HEK293 (cell line): ENCODE data around the gene BLM.

Experiments used
- CTCF ChIA-PET: fragments of 350-600 bp; formaldehyde crosslinking; extraction: SDS; loops from one replicate; lab custom pipeline; 2021; ENCODE audit warnings: antibody characterized with exemption; lab: Yijun Ruan, JAX
- POLR2A ChIA-PET: fragments of 300-600 bp; formaldehyde crosslinking; extraction: SDS; loops from one replicate; lab custom pipeline; 2020; ENCODE audit warnings: antibody characterized with exemption, inconsistent platforms; lab: Yijun Ruan, JAX
- H3K27ac ChIP-seq: fragments of 200-500 bp; sonication (Bioruptor generic); 2 replicates; pipeline ENCODE4 v1.5.1; 2014; ENCODE audit warnings: low read depth, low read length, control low read depth, inconsistent platforms; ENCODE audit errors: extremely low read depth
- H3K36me3 ChIP-seq, 2 experiments: fragments of 200-500 bp in 1 of 2; sonication (Bioruptor generic) in 1 of 2; 1 replicate in 1 of 2; 2 replicates in 1 of 2; pipeline ENCODE4 v1.5.1; 2014 to 2017; ENCODE audit warnings: inconsistent platforms in 2 of 2, low read length in 2 of 2; ENCODE audit not compliant: control insufficient read depth in 2 of 2, insufficient read depth in 1 of 2
- H3K4me1 ChIP-seq: fragments of 200-500 bp; sonication (Bioruptor generic); 2 replicates; pipeline ENCODE4 v1.5.1; 2014; ENCODE audit warnings: mild to moderate bottlenecking, low read length, inconsistent platforms; ENCODE audit not compliant: control insufficient read depth, insufficient read depth
- H3K4me3 ChIP-seq: 2 replicates; pipeline ENCODE4 v1.5.1; 2011; ENCODE audit warnings: low read depth, mild to moderate bottlenecking, control low read depth, low read length, moderate library complexity
- H3K9me3 ChIP-seq: fragments of 200-500 bp; sonication (Bioruptor generic); 2 replicates; pipeline ENCODE4 v1.5.1; 2014; ENCODE audit warnings: low read depth, low read length, inconsistent platforms; ENCODE audit not compliant: control insufficient read depth, insufficient read depth
- CTCF ChIP-seq: fragments of 450-650 bp; formaldehyde crosslinking; IDR thresholded peaks from 2 replicates; pipeline ENCODE4 v1.5.1; 2016; ENCODE audit warnings: missing biosample characterization, missing genetic modification characterization
- HOXD13 ChIP-seq: sonication (generic); formaldehyde crosslinking; IDR thresholded peaks from 2 replicates; pipeline ENCODE4 v1.8.0; 2022; ENCODE audit warnings: missing genetic modification reagents, borderline replicate concordance
- OSR2 ChIP-seq: fragments of 450-650 bp; formaldehyde crosslinking; IDR thresholded peaks from 2 replicates; pipeline ENCODE4 v1.5.1; 2016; ENCODE audit warnings: missing biosample characterization, missing genetic modification characterization
- PRDM1 ChIP-seq: fragments of 450-650 bp; formaldehyde crosslinking; IDR thresholded peaks from 2 replicates; pipeline ENCODE4; 2016; ENCODE audit warnings: missing biosample characterization, missing genetic modification characterization
- SP3 ChIP-seq: fragments of 450-650 bp; formaldehyde crosslinking; IDR thresholded peaks from 2 replicates; pipeline ENCODE4 v1.5.1; 2016; ENCODE audit warnings: missing biosample characterization, missing genetic modification characterization
- YY2 ChIP-seq: fragments of 450-650 bp; formaldehyde crosslinking; IDR thresholded peaks from 2 replicates; pipeline ENCODE4 v1.5.1; 2016; ENCODE audit warnings: missing biosample characterization, missing genetic modification characterization
- ZNF155 ChIP-seq: fragments of 450-650 bp; formaldehyde crosslinking; IDR thresholded peaks from 2 replicates; pipeline ENCODE4 v1.5.1; 2016; ENCODE audit warnings: missing biosample characterization, missing genetic modification characterization
- ZNF174 ChIP-seq: fragments of 450-650 bp; formaldehyde crosslinking; IDR thresholded peaks from 2 replicates; pipeline ENCODE4 v1.5.0; 2017; ENCODE audit warnings: missing biosample characterization, mild to moderate bottlenecking, missing genetic modification characterization
- ZNF184 ChIP-seq: fragments of 450-650 bp; IDR thresholded peaks from 2 replicates; pipeline ENCODE4 v1.5.1; 2018; ENCODE audit warnings: missing biosample characterization, mild to moderate bottlenecking, missing genetic modification characterization
- ZNF214 ChIP-seq: fragments of 450-650 bp; formaldehyde crosslinking; IDR thresholded peaks from 2 replicates; pipeline ENCODE4 v1.5.1; 2017; ENCODE audit warnings: missing biosample characterization, mild to moderate bottlenecking, missing genetic modification characterization, borderline replicate concordance
- ZNF248 ChIP-seq: fragments of 450-650 bp; formaldehyde crosslinking; IDR thresholded peaks from 2 replicates; pipeline ENCODE4 v1.5.1; 2017; ENCODE audit warnings: missing biosample characterization, missing genetic modification characterization
- ZNF501 ChIP-seq: fragments of 450-650 bp; formaldehyde crosslinking; IDR thresholded peaks from 2 replicates; pipeline ENCODE4 v1.5.1; 2016; ENCODE audit warnings: missing biosample characterization, missing genetic modification characterization
- ZNF530 ChIP-seq: fragments of 450-650 bp; formaldehyde crosslinking; IDR thresholded peaks from 2 replicates; pipeline ENCODE4 v1.5.1; 2016; ENCODE audit warnings: low read depth, missing biosample characterization, missing genetic modification characterization
- ZNF558 ChIP-seq: fragments of 450-650 bp; formaldehyde crosslinking; IDR thresholded peaks from 2 replicates; pipeline ENCODE4 v1.5.1; 2016; ENCODE audit warnings: missing biosample characterization, missing genetic modification characterization
- ZNF701 ChIP-seq: fragments of 450-650 bp; formaldehyde crosslinking; IDR thresholded peaks from 2 replicates; pipeline ENCODE4 v1.5.1; 2016; ENCODE audit warnings: missing biosample characterization, missing genetic modification characterization
- ZSCAN16 ChIP-seq: fragments of 450-650 bp; formaldehyde crosslinking; IDR thresholded peaks from 2 replicates; pipeline ENCODE4 v1.5.1; 2016; ENCODE audit warnings: missing biosample characterization, missing genetic modification characterization
- TF ChIP-seq, protein P1 (sequence below): fragments of 450-650 bp; formaldehyde crosslinking; IDR thresholded peaks from 2 replicates; pipeline ENCODE4 v1.5.1; 2016; ENCODE audit warnings: missing biosample characterization, missing genetic modification characterization, low read depth

The BLM gene

DNA sequence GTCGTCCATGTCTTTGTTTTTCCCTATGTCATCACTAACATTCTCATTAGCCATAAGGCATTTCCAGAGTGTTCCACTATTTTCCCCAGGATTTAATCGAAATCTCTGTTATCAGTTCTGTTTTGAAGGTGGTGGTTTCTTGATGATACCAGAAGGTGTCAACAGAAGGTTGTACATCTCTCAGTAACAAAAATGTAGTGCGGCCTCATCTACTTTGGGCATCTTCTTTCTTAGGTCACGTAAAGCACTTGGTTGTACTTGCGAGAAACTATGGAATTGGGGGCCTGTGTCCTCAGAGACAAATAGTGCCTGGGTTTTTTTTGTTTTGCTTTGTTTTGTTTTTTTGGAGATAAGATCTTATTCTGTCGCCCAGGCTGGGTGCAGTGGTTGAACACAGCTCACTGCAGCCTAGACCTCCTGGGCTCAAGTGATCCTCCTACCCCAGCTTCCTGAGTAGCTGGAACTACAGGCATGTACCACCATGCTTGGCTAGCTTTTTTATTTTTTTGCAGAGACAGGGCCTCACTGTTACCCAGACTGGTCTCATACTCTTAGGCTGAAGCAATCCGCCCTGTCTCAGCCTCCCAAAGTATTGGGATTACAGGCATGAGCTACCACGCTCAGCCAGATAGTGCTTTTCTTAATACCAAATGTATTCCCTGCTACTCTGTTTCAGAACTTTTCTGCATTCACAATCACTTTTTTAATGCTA is 90.1 kb downstream of the BLM start:
- peaks cover 55 to 63% of the 10 kb centered on the region in 2 experiments for H3K36me3 ChIP-seq
- ChIA-PET POLR2A (no interaction called here), CTCF (interaction anchor here (1.2 to 1.3 kb wide), 2 partner anchors 79 to 159 kb away, joined by 3 read pairs; no protein-coding TSS in a partner anchor)
- H3K9me3 ChIP-seq = no peaks in the 10 kb centered on the region
- TF ChIP-seq OSR2 (tag by site-specific recombination) (0 out of 2 replicates have a peak, but pooled peaks have one; percentile 25), ZNF184 (tag by site-specific recombination) (no peak), YY2 (tag by site-specific recombination) (no peak)
- TF ChIP-seq, protein P1, sequence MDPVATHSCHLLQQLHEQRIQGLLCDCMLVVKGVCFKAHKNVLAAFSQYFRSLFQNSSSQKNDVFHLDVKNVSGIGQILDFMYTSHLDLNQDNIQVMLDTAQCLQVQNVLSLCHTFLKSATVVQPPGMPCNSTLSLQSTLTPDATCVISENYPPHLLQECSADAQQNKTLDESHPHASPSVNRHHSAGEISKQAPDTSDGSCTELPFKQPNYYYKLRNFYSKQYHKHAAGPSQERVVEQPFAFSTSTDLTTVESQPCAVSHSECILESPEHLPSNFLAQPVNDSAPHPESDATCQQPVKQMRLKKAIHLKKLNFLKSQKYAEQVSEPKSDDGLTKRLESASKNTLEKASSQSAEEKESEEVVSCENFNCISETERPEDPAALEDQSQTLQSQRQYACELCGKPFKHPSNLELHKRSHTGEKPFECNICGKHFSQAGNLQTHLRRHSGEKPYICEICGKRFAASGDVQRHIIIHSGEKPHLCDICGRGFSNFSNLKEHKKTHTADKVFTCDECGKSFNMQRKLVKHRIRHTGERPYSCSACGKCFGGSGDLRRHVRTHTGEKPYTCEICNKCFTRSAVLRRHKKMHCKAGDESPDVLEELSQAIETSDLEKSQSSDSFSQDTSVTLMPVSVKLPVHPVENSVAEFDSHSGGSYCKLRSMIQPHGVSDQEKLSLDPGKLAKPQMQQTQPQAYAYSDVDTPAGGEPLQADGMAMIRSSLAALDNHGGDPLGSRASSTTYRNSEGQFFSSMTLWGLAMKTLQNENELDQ = no peak
- H3K4me1 ChIP-seq = no peaks in the 10 kb centered on the region
- H3K27ac ChIP-seq = no peak overlapping the region
- no peak overlapping the region for H3K4me3 ChIP-seq

DNA sequence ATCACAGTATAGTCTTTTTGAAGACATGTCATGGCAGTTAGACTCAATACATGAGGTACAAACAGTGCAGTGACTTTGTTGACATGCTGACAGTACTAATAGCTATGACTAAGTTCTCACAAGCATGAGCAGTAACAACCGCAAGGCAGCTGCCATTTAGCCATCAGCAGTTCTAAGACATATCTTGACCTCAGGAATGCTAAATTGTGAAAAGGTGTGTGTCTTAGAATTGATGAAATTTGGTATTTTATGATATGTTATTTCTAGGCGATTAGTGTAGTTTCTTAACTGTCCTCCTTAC is 90.6 kb downstream of the BLM start:
- Histone ChIP-seq H3K36me3 (peaks cover 55 to 68% of the 10 kb centered on the region in 2 experiments), H3K4me1 (no peaks in the 10 kb centered on the region), H3K4me3 (no peak overlapping the region), H3K27ac (no peak overlapping the region), H3K9me3 (no peaks in the 10 kb centered on the region)
- POLR2A ChIA-PET = interaction anchor here (0.5 kb wide), 1 partner anchor 148 kb away, joined by 3 read pairs; no protein-coding TSS in a partner anchor
- TF ChIP-seq ZNF248 (tag by site-specific recombination) = no peak
- TF ChIP-seq ZSCAN16 (tag by site-specific recombination) = no peak
- TF ChIP-seq SP3 (tag by site-specific recombination) = no peak
- no peak for TF ChIP-seq PRDM1 (tag by site-specific recombination)
- TF ChIP-seq ZNF558 = no peak
- no peak for TF ChIP-seq ZNF701 (tag by site-specific recombination)
- CTCF ChIA-PET = interaction anchor here (1.2 to 1.3 kb wide), 2 partner anchors 79 to 160 kb away, joined by 3 read pairs; no protein-coding TSS in a partner anchor

DNA sequence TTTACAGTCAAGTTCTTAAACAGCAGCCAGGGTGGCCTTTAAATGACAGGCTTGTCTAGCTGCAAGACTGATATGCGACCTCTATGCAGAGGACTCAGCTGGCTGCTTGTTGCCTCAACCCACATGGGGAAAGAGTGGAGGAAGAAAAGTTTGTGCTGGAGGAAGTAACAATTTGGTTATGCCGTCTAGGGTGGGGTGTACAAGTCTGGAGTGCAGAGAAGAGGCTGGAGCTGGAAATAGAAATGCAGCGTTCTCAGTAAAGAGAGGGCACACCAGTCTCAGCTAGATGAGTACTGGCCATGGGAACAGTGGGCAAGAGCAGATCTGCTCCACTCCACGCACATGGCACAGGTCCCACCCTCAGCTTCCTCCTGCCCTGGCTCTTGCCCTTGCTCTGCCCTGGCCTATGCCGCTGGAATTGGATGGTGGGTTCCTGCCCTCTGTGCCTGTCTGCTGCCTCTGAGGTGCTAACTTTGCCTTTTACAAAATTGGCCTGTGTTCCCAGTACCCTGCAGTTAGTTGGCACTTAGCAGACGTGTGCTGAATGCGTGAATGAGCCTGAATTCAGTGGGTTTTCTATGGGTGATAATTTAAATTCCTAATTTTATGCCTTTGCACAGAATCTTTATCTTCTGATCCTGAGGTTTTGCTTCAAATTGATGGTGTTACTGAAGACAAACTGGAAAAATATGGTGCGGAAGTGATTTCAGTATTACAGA is 91.5 kb downstream of the BLM start:
- POLR2A ChIA-PET = no interaction called here
- H3K36me3 ChIP-seq = peaks cover 46 to 73% of the 10 kb centered on the region in 2 experiments
- TF ChIP-seq HOXD13 (CRISPR knock-in tag) (no peak), ZNF214 (tag by site-specific recombination) (no peak), ZNF174 (no peak), CTCF (tag by site-specific recombination) (no peak), ZNF530 (tag by site-specific recombination) (no peak), ZNF501 (tag by site-specific recombination) (no peak), ZNF155 (tag by site-specific recombination) (no peak), ZNF558 (no peak)
- TF ChIP-seq, all 188 proteins: peak for 0
- no peak overlapping the region for H3K4me3 ChIP-seq
- H3K9me3 ChIP-seq = no peaks in the 10 kb centered on the region
- CTCF ChIA-PET = interaction anchor here (0.7 to 1.3 kb wide), 3 partner anchors 78 to 161 kb away, joined by 3 to 4 read pairs (median 3); no protein-coding TSS in a partner anchor
- H3K4me1 ChIP-seq = peaks cover 2% of the 10 kb centered on the region
- H3K27ac ChIP-seq = no peak overlapping the region
